Suprapubic skin (tissue), 4 donors: ENCODE results near the gene FAAP100.

ENCODE experiments used
- CTCF ChIP-seq, 2 donors: fragments of 200-600 bp in 1 of 2; fragments of 450-650 bp in 1 of 2; sonication (generic) in 1 of 2; IDR thresholded peaks; one replicate each; pipeline ENCODE4 v1.5.1; 2016 to 2019; ENCODE audit warnings: antibody characterized with exemption in 2 of 2, mild to moderate bottlenecking in 1 of 2, moderate library complexity in 1 of 2
- EP300 ChIP-seq: sonication (generic); formaldehyde crosslinking; IDR thresholded peaks from one replicate; pipeline ENCODE4 v1.6.1; 2017; ENCODE audit warnings: antibody characterized with exemption
- POLR2A ChIP-seq, 2 donors: fragments of 450-650 bp; IDR thresholded peaks; one replicate each; pipeline ENCODE4 v1.6.1; 2017; ENCODE audit warnings: antibody characterized with exemption in 2 of 2, mild to moderate bottlenecking in 2 of 2, moderate library complexity in 2 of 2
- POLR2AphosphoS5 ChIP-seq, 3 donors: sonication (generic); formaldehyde crosslinking; IDR thresholded peaks; one replicate each; pipeline ENCODE4 v1.6.1; 2017; ENCODE audit warnings: antibody characterized with exemption in 3 of 3

- TF ChIP-seq POLR2A (IDR thresholded peaks at IDR 0.05) (no peak), CTCF (IDR thresholded peaks at IDR 0.05) (no peak), POLR2AphosphoS5 (IDR thresholded peaks at IDR 0.05) (no peak), EP300 (no peak)
Measured at GRCh38 chr17:81553018-81553615, 964 bp upstream of the FAAP100 start.
